KOPT-K1 (cell line): ENCODE measurements around the gene MBD3.
"Not testable (repeated sequence)": the region's sequence is repeated elsewhere in the genome, so short reads cannot be mapped to it uniquely, and the experiment has no call there.

ENCODE experiments used
- H3K27ac ChIP-seq: fragments of 200-600 bp; sonication (generic); 2 replicates; pipeline ENCODE4 v1.5.1; 2016; ENCODE audit warnings: antibody characterized with exemption, mild to moderate bottlenecking, low read depth, low read length; ENCODE audit not compliant: poor library complexity, severe bottlenecking
- H3K36me3 ChIP-seq: fragments of 200-600 bp; sonication (generic); 2 replicates; pipeline ENCODE4 v1.5.1; 2017; ENCODE audit warnings: antibody characterized with exemption, mild to moderate bottlenecking, low read length, moderate library complexity; ENCODE audit not compliant: insufficient read depth
- H3K9me3 ChIP-seq: fragments of 200-600 bp; sonication (generic); 2 replicates; pipeline ENCODE4 v1.5.1; 2017; ENCODE audit warnings: antibody characterized with exemption, low read length, mild to moderate bottlenecking; ENCODE audit not compliant: insufficient read depth, poor library complexity, severe bottlenecking

MBD3 gene

GRCh38 chr19:1558552-1558951 is 34.1 kb downstream of the MBD3 start:
- Histone ChIP-seq H3K36me3 (peaks cover 20% of the 10 kb centered on the region; the same call in 1 of the 2 replicates), H3K9me3 (no peaks in the 10 kb centered on the region), H3K27ac (no peak overlapping the region)

GRCh38 chr19:1556390-1557070 is 36.1 kb downstream of the MBD3 start:
- Histone ChIP-seq H3K36me3 (peaks cover 20% of the 10 kb centered on the region; the same call in 1 of the 2 replicates), H3K9me3 (no peaks in the 10 kb centered on the region), H3K27ac (no peak overlapping the region)

- Histone ChIP-seq H3K9me3 (no peaks in the 10 kb centered on the region), H3K36me3 (peaks cover 12% of the 10 kb centered on the region; the same call in 1 of the 2 replicates), H3K27ac (no peak overlapping the region)
These were observed 36.9 kb downstream of the MBD3 start for GRCh38 chr19:1555487-1556389.

GRCh38 chr19:1554968-1555367 is 37.7 kb downstream of the MBD3 start:
- no peaks in the 10 kb centered on the region for H3K9me3 ChIP-seq
- peaks cover 11% of the 10 kb centered on the region; the same call in 1 of the 2 replicates for H3K36me3 ChIP-seq
- H3K27ac ChIP-seq = no peak overlapping the region

- Histone ChIP-seq H3K27ac (no peak overlapping the region), H3K9me3 (no peaks in the 10 kb centered on the region), H3K36me3 (peaks cover 11% of the 10 kb centered on the region; the same call in 1 of the 2 replicates)
These were observed 39.2 kb downstream of the MBD3 start for GRCh38 chr19:1553415-1553814.

- H3K36me3 ChIP-seq = peaks cover 6% of the 10 kb centered on the region; the same call in 1 of the 2 replicates
- H3K27ac ChIP-seq = no peak overlapping the region
- no peaks in the 10 kb centered on the region for H3K9me3 ChIP-seq
These were observed 41.3 kb downstream of the MBD3 start for GRCh38 chr19:1551068-1552040.

GRCh38 chr19:1549332-1549945 is 43.2 kb downstream of the MBD3 start:
- Histone ChIP-seq H3K27ac (no peak overlapping the region), H3K9me3 (no peaks in the 10 kb centered on the region), H3K36me3 (peaks cover 2% of the 10 kb centered on the region; the same call in 1 of the 2 replicates)

- Histone ChIP-seq H3K9me3 (no peaks in the 10 kb centered on the region), H3K36me3 (no peaks in the 10 kb centered on the region), H3K27ac (no peak overlapping the region)
These were observed 52.2 kb downstream of the MBD3 start for GRCh38 chr19:1540365-1540925.

GRCh38 chr19:1539749-1540148 is 52.9 kb downstream of the MBD3 start:
- H3K27ac ChIP-seq, H3K36me3 ChIP-seq: not testable (repeated sequence)

GRCh38 chr19:1538978-1539377 is 53.7 kb downstream of the MBD3 start:
- no peaks in the 10 kb centered on the region for H3K9me3 ChIP-seq

More at GRCh38 chr19:1539749-1540148, 52.9 kb downstream of the MBD3 start:
- H3K9me3 ChIP-seq = not testable (repeated sequence)

GRCh38 chr19:1535699-1536098 is 57.0 kb downstream of the MBD3 start:
- not testable (repeated sequence) for H3K9me3 ChIP-seq, H3K27ac ChIP-seq, H3K36me3 ChIP-seq

More at GRCh38 chr19:1538978-1539377, 53.7 kb downstream of the MBD3 start:
- Histone ChIP-seq H3K36me3 (no peaks in the 10 kb centered on the region), H3K27ac (no peak overlapping the region)

- Histone ChIP-seq H3K27ac (no peak overlapping the region), H3K36me3 (no peaks in the 10 kb centered on the region), H3K9me3 (no peaks in the 10 kb centered on the region)
These were observed 57.7 kb downstream of the MBD3 start for GRCh38 chr19:1534972-1535371.

GRCh38 chr19:1533510-1534150 is 59.0 kb downstream of the MBD3 start:
- H3K36me3 ChIP-seq = no peaks in the 10 kb centered on the region
- no peak overlapping the region for H3K27ac ChIP-seq

More at GRCh38 chr19:1533510-1534150, 59.0 kb downstream of the MBD3 start:
- H3K9me3 ChIP-seq = no peaks in the 10 kb centered on the region
